GM12891 (cell line): ENCODE measurements around the gene PIGQ.

Experiments used
- PAX5 ChIP-seq: IDR thresholded peaks from 2 replicates; pipeline ENCODE4 v1.6.1; 2011; ENCODE audit warnings: low read length, moderate library complexity, mild to moderate bottlenecking; ENCODE audit not compliant: insufficient read depth, severe bottlenecking
- POLR2A ChIP-seq: IDR thresholded peaks from 2 replicates; pipeline ENCODE4 v1.6.1; 2011; ENCODE audit warnings: low read depth, low read length, control low read depth
- POLR2AphosphoS5 ChIP-seq: IDR thresholded peaks from 2 replicates; pipeline ENCODE4 v1.6.1; 2011; ENCODE audit warnings: low read depth, low read length, control low read depth
- POU2F2 ChIP-seq: IDR thresholded peaks from 2 replicates; pipeline ENCODE4 v1.6.1; 2011; ENCODE audit warnings: low read depth, mild to moderate bottlenecking, control low read depth, low read length, moderate library complexity
- SPI1 ChIP-seq: IDR thresholded peaks from 2 replicates; pipeline ENCODE4 v1.6.1; 2011; ENCODE audit warnings: low read depth, low read length, control low read depth
- TAF1 ChIP-seq: IDR thresholded peaks from 2 replicates; pipeline ENCODE4 v1.6.1; 2011; ENCODE audit warnings: low read depth, low read length, control low read depth

- TF ChIP-seq POLR2A (no peak), TAF1 (no peak), POLR2AphosphoS5 (no peak), SPI1 (no peak), PAX5 (no peak), POU2F2 (no peak)
Measured at GRCh38 chr16:555528-556473, 14.0 kb upstream of the PIGQ start.
